Large intestine (tissue), 3 donors: ENCODE data around the gene FAM9B. TPM values are rescaled to one million over a fixed set of nuclear protein-coding genes. Genes with fewer than 3 reads are reported as not detected.

Experiments used
- DNase-seq, 2 donors: peaks; one replicate each; pipeline versions ENCODE4 v3.0.0 to v3.0.0-alpha.2; 2013
- H3K27ac ChIP-seq: one replicate; pipeline ENCODE4 v1.5.1; 2013; ENCODE audit warnings: low read length
- H3K27me3 ChIP-seq: 2 replicates; pipeline ENCODE4 v1.6.1; 2013; ENCODE audit warnings: low read length; ENCODE audit not compliant: control insufficient read depth, insufficient read depth
- H3K36me3 ChIP-seq: 2 replicates; pipeline ENCODE4 v1.6.1; 2013; ENCODE audit warnings: low read length; ENCODE audit not compliant: control insufficient read depth, insufficient read depth
- H3K4me1 ChIP-seq: one replicate; pipeline ENCODE4 v1.6.1; 2013; ENCODE audit warnings: low read length; ENCODE audit not compliant: control insufficient read depth, insufficient read depth
- H3K4me3 ChIP-seq: one replicate; pipeline ENCODE4 v1.5.1; 2013; ENCODE audit warnings: low read length
- H3K9me3 ChIP-seq: one replicate; pipeline ENCODE4 v1.6.1; 2013; ENCODE audit warnings: mild to moderate bottlenecking, low read depth, low read length, moderate library complexity; ENCODE audit not compliant: control insufficient read depth
- WGBS: methylation state at CpG from one replicate; pipeline ENCODE4 v1.1.5; 2013; ENCODE audit warnings: low lambda C conversion rate; ENCODE audit not compliant: insufficient coverage; 5-methylcytosine and 5-hydroxymethylcytosine counted together
- polyA plus RNA-seq: library from polyadenylated mRNA; unstranded; fragments of 120-200 nt; gene quantifications from one replicate; pipeline ENCODE4 v1.2.1, GENCODE V29; 2013

FAM9B gene
- polyA plus RNA-seq, 1 donor = 0.15 TPM

GRCh38 chrX:8984231-8984630 is 49.7 kb downstream of the FAM9B start:
- Histone ChIP-seq H3K27ac (no peak overlapping the region), H3K9me3 (no peaks in the 10 kb centered on the region), H3K27me3 (no peaks in the 10 kb centered on the region), H3K36me3 (no peaks in the 10 kb centered on the region), H3K4me1 (no peaks in the 10 kb centered on the region), H3K4me3 (no peak overlapping the region)
- DNase-seq = no peak
- WGBS = no CpG with 5 or more reads among the region's 2 CpGs

GRCh38 chrX:8981723-8982122 is 52.2 kb downstream of the FAM9B start:
- DNase-seq = no peak
- Histone ChIP-seq H3K4me1 (no peaks in the 10 kb centered on the region), H3K4me3 (no peak overlapping the region), H3K36me3 (no peaks in the 10 kb centered on the region), H3K27me3 (no peaks in the 10 kb centered on the region), H3K27ac (no peak overlapping the region), H3K9me3 (no peaks in the 10 kb centered on the region)
- no CpG with 5 or more reads among the region's 2 CpGs for WGBS

GRCh38 chrX:8980756-8981155 is 53.2 kb downstream of the FAM9B start:
- WGBS = no CpG with 5 or more reads among the region's 1 CpG
- H3K27me3 ChIP-seq = no peaks in the 10 kb centered on the region
- no peaks in the 10 kb centered on the region for H3K36me3 ChIP-seq
- H3K4me3 ChIP-seq = no peak overlapping the region
- no peak overlapping the region for H3K27ac ChIP-seq
- DNase-seq = no peak
- no peaks in the 10 kb centered on the region for H3K9me3 ChIP-seq
- no peaks in the 10 kb centered on the region for H3K4me1 ChIP-seq

Other genes with a start within 250 kb of the FAM9B start
- gene FAM9A, start 232.7 kb downstream of the FAM9B start, polyA plus RNA-seq = not detected